HepG2 (cell line): ENCODE data around the gene CAPN11. TPM values are rescaled to one million over a fixed set of nuclear protein-coding genes. Genes with fewer than 3 reads are reported as not detected.

ENCODE experiments used
- ATAC-seq: fragments of 200-7000 bp; cut with Tn5 transposase; 3 replicates; pipeline ENCODE4 v1.9.1; 2020; ENCODE audit warnings: mild to moderate bottlenecking, moderate library complexity
- BruUV-seq: library from RNA; stranded (reverse); fragments of 400-500 nt; replicated peaks from 2 replicates; lab custom pipeline; 2021; lab: Mats Ljungman, UMichigan
- CTCF ChIA-PET: fragments of 300-600 bp; formaldehyde crosslinking; extraction: SDS; loops from one replicate; lab custom pipeline; 2021; ENCODE audit warnings: low total read pairs, inconsistent platforms, low intra/inter-chr PET ratio; lab: Yijun Ruan, JAX
- POLR2A ChIA-PET: fragments of 350-600 bp; sonication (Branson Sonifier 250); formaldehyde crosslinking; loops from one replicate; lab custom pipeline; 2020; ENCODE audit warnings: antibody characterized with exemption, inconsistent platforms; lab: Yijun Ruan, JAX
- DNase-seq: peaks from one replicate; pipeline ENCODE4 v3.0.0-alpha.2; 2015; ENCODE audit warnings: low spot score
- FAIRE-seq: peaks from 3 replicates; lab custom pipeline; 2011; peaks lifted over from hg19 to GRCh38; lab: Jason Lieb, UNC
- H2AFZ ChIP-seq: one replicate; pipeline ENCODE4 v1.6.1; 2011; ENCODE audit warnings: low read length, inconsistent platforms
- H3K27ac ChIP-seq: fragments of 300-600 bp; 3 replicates; pipeline ENCODE4 v1.8.0; 2011; ENCODE audit warnings: mixed run types, mild to moderate bottlenecking, mixed read lengths, low read length, inconsistent platforms; ENCODE audit not compliant: insufficient read depth; ENCODE audit errors: extremely low read length
- H3K27me3 ChIP-seq, 2 experiments: fragments of 200-600 bp in 1 of 2; 2 replicates in 1 of 2; 3 replicates in 1 of 2; pipeline versions ENCODE4 v1.6.0 to v1.8.0; 2011; ENCODE audit warnings: low read length in 2 of 2, mild to moderate bottlenecking in 2 of 2, moderate library complexity in 2 of 2, inconsistent platforms in 1 of 2; ENCODE audit not compliant: insufficient read depth in 2 of 2, control insufficient read depth in 1 of 2
- H3K36me3 ChIP-seq, 2 experiments: fragments of 200-600 bp in 1 of 2; replicated peaks in 1 of 2; 2 replicates in 1 of 2; 3 replicates in 1 of 2; pipeline versions ENCODE4 v1.5.1 to v1.8.0; 2011; ENCODE audit warnings: low read length in 2 of 2, inconsistent platforms in 1 of 2; ENCODE audit not compliant: insufficient read depth in 2 of 2, control insufficient read depth in 1 of 2
- H3K4me1 ChIP-seq: 2 replicates; pipeline ENCODE4 v1.5.1; 2012; ENCODE audit warnings: low read length, inconsistent platforms; ENCODE audit not compliant: insufficient read depth
- H3K4me2 ChIP-seq: 2 replicates; pipeline ENCODE4 v1.6.0; 2011; ENCODE audit warnings: low read depth, low read length, inconsistent platforms
- H3K4me3 ChIP-seq, 3 experiments: fragments of 200-600 bp in 1 of 3; sonication (generic), shearing (Covaris generic) in 1 of 3; replicated peaks in 1 of 3; 2 replicates each; pipeline ENCODE4 v1.5.1; 2011 to 2016; ENCODE audit warnings: low read length in 3 of 3, inconsistent platforms in 2 of 3, low read depth in 2 of 3, mild to moderate bottlenecking in 2 of 3, control low read depth in 1 of 3, mixed read lengths in 1 of 3; ENCODE audit not compliant: insufficient read depth in 1 of 3
- H3K79me2 ChIP-seq: one replicate; pipeline ENCODE4 v1.6.1; 2011; ENCODE audit warnings: low read length, inconsistent platforms; ENCODE audit not compliant: insufficient read depth
- H3K9ac ChIP-seq: 2 replicates; pipeline ENCODE4 v1.6.0; 2011; ENCODE audit warnings: mild to moderate bottlenecking, low read depth, low read length, inconsistent platforms; ENCODE audit not compliant: insufficient read depth
- H3K9me3 ChIP-seq: 2 replicates; pipeline ENCODE4 v1.5.1; 2012; ENCODE audit warnings: mild to moderate bottlenecking, low read length
- H4K20me1 ChIP-seq: 2 replicates; pipeline ENCODE4 v1.6.0; 2011; ENCODE audit warnings: inconsistent platforms, mild to moderate bottlenecking, low read length, moderate library complexity; ENCODE audit not compliant: insufficient read depth
- EP300 ChIP-seq, 3 experiments: sonication (generic) in 1 of 3; formaldehyde crosslinking in 1 of 3; IDR thresholded peaks; 2 replicates each; pipeline versions ENCODE4 v1.5.1 to v1.6.1; 2011 to 2020; ENCODE audit warnings: low read depth in 2 of 3, low read length in 2 of 3, borderline replicate concordance in 1 of 3, improper control_type of control experiment in 1 of 3, mild to moderate bottlenecking in 1 of 3, missing genetic modification reagents in 1 of 3, moderate library complexity in 1 of 3
- HIVEP1 ChIP-seq: sonication (generic); formaldehyde crosslinking; IDR thresholded peaks from 2 replicates; pipeline ENCODE4 v1.4.0; 2020; ENCODE audit warnings: mild to moderate bottlenecking, missing genetic modification reagents
- HNF1A ChIP-seq, 2 experiments: sonication (generic) in 1 of 2; formaldehyde crosslinking in 1 of 2; IDR thresholded peaks; 2 replicates each; pipeline versions ENCODE4 v1.4.0 to v1.6.1; 2016 to 2020; ENCODE audit warnings: borderline replicate concordance in 1 of 2, low read depth in 1 of 2, mild to moderate bottlenecking in 1 of 2, missing genetic modification reagents in 1 of 2
- HNRNPL ChIP-seq: fragments of 200-400 bp; formaldehyde crosslinking; IDR thresholded peaks from 2 replicates; pipeline ENCODE4 v1.6.1; 2017; ENCODE audit warnings: mild to moderate bottlenecking, low read depth, low read length
- KLF9 ChIP-seq: IDR thresholded peaks from 2 replicates; pipeline ENCODE4 v1.6.1; 2016; ENCODE audit warnings: low read depth
- NFYC ChIP-seq: IDR thresholded peaks from 2 replicates; pipeline ENCODE4 v1.6.1; 2016; ENCODE audit warnings: missing genetic modification reagents, missing compliant biosample characterization
- SCMH1 ChIP-seq: sonication (generic); formaldehyde crosslinking; IDR thresholded peaks from 2 replicates; pipeline ENCODE4 v1.9.0; 2021; ENCODE audit warnings: missing genetic modification reagents, mild to moderate bottlenecking, borderline replicate concordance
- TBX2 ChIP-seq: sonication (generic); formaldehyde crosslinking; IDR thresholded peaks from 2 replicates; pipeline ENCODE4 v1.5.0; 2020; ENCODE audit warnings: missing genetic modification reagents, mild to moderate bottlenecking, borderline replicate concordance
- TFDP1 ChIP-seq: IDR thresholded peaks from 2 replicates; pipeline ENCODE4 v1.6.1; 2016; ENCODE audit warnings: missing compliant biosample characterization, missing genetic modification reagents, borderline replicate concordance
- THAP11 ChIP-seq: IDR thresholded peaks from 2 replicates; pipeline ENCODE4 v1.6.1; 2016; ENCODE audit warnings: missing biosample characterization, missing genetic modification reagents
- ZFX ChIP-seq: sonication (generic); formaldehyde crosslinking; IDR thresholded peaks from 2 replicates; pipeline ENCODE4 v1.4.0; 2020; ENCODE audit warnings: mild to moderate bottlenecking, low read depth, missing genetic modification reagents, moderate library complexity
- ZNF326 ChIP-seq: sonication (generic); formaldehyde crosslinking; IDR thresholded peaks from 2 replicates; pipeline ENCODE4 v1.4.0; 2020; ENCODE audit warnings: missing genetic modification reagents, borderline replicate concordance
- ZNF710 ChIP-seq: sonication (generic); formaldehyde crosslinking; IDR thresholded peaks from 2 replicates; pipeline ENCODE4 v1.5.0; 2020; ENCODE audit warnings: mild to moderate bottlenecking, missing genetic modification reagents, borderline replicate concordance
- WGBS: methylation state at CpG from one replicate; pipeline ENCODE4 v1.1.6; 2017; ENCODE audit warnings: low lambda C conversion rate; 5-methylcytosine and 5-hydroxymethylcytosine counted together
- in situ Hi-C: cut with HindIII; loops from 2 replicates; pipeline ENCODE4 v1.10.0; 2017; ENCODE audit warnings: low pct_unique_long_range_greater_than_20kb; ENCODE audit not compliant: extremely low pct_ligation_motif_present
- intact Hi-C: fragments of 100-400 bp; cut with micrococcal nuclease; formaldehyde crosslinking; loops from one replicate; pipeline ENCODE4 v1.10.0; 2022; ENCODE audit not compliant: unreplicated experiment
- polyA plus RNA-seq, 8 experiments: library from polyadenylated mRNA; depleted of rRNA in 3 of 8; stranded (reverse) in 7 of 8; unstranded in 1 of 8; fragments of >200 nt; fragmentation: Illumina TruSeq in 4 of 8; extraction: Trizol in 4 of 8; gene quantifications; 2 replicates each; pipeline versions ENCODE4 v1.2.1 to v1.2.3, GENCODE V29; 2011 to 2016; ENCODE audit warnings: low read depth in 4 of 8, missing spikeins in 1 of 8, mixed read lengths in 1 of 8; ENCODE audit not compliant: insufficient read depth in 1 of 8
- total RNA-seq, 5 experiments: library from RNA; depleted of rRNA; stranded (reverse); fragments of >200 nt; fragmentation: Illumina TruSeq; extraction: Trizol; gene quantifications; 2 replicates each; pipeline ENCODE4 v1.2.3, GENCODE V29; 2016; ENCODE audit warnings: low read depth in 1 of 5

CAPN11 gene
- total and polyA plus RNA-seq, 2 of the 13 experiments (the other 11 are each of a cell fraction or from before 2014, with no cell fraction given), result 0.07 to 0.11 TPM

GRCh38 chr6:44217332-44218143 is 58.9 kb downstream of the CAPN11 start:
- POLR2A ChIA-PET, result interaction anchor here (1.0 kb wide), 1 partner anchor 25 kb away, joined by 5 read pairs; no protein-coding TSS in a partner anchor
- no peak for DNase-seq
- CTCF ChIA-PET, result no interaction called here
- intact Hi-C loops, result loop anchor here (2.0 kb wide), 1 partner anchor 13 kb away; no protein-coding TSS in a partner anchor
- no peaks in the 10 kb centered on the region for H3K9me3 ChIP-seq
- H3K4me2 ChIP-seq, result peak overlapping the region; percentile 82
- peaks cover 70% of the 10 kb centered on the region for H3K4me1 ChIP-seq
- peaks cover 0 to 25% of the 10 kb centered on the region in 2 experiments; a peak in 4 of 5 replicates for H3K27me3 ChIP-seq
- H3K4me3 ChIP-seq, result peak overlapping the region in 1 of 3 experiments; percentile 53; a peak in 2 of 6 replicates
- H4K20me1 ChIP-seq, result no peaks in the 10 kb centered on the region
- ATAC-seq, result peak; percentile 37
- BruUV-seq, result no TSS peak
- H3K79me2 ChIP-seq, result no peaks in the 10 kb centered on the region
- no peaks in the 10 kb centered on the region for H3K36me3 ChIP-seq
- in situ Hi-C loops, result no loop called here
- H3K9ac ChIP-seq, result peak overlapping the region; percentile 14; the same call in 1 of the 2 replicates
- H3K27ac ChIP-seq, result no peak overlapping the region
- WGBS, result 14% methylated on average over 8 of the region's 16 CpGs
- peak; percentile 39 for FAIRE-seq
- H2AFZ ChIP-seq, result no peak overlapping the region
- TF ChIP-seq THAP11 (CRISPR knock-in tag) (0 out of 2 replicates have a peak, but pooled peaks have one; percentile 24), HNF1A (IDR thresholded peaks at IDR 0.05; ENCODE audit: low read depth) (no peak), HNF1A (CRISPR knock-in tag; IDR thresholded peaks at IDR 0.05; ENCODE audit: borderline replicate concordance) (no peak), NFYC (peak; percentile 51; the same call in 1 of the 2 replicates), EP300 (IDR thresholded peaks at IDR 0.05; ENCODE audit: low read depth in 2 of 2, low read length in 2 of 2) (no peak), EP300 (CRISPR knock-in tag; IDR thresholded peaks at IDR 0.05; ENCODE audit: borderline replicate concordance) (0 out of 2 replicates have a peak, but pooled peaks have one; percentile 41), TBX2 (peak; percentile 71; the same call in 1 of the 2 replicates), HIVEP1 (CRISPR knock-in tag) (peak; percentile 26; the same call in 1 of the 2 replicates), ZNF326 (no peak), ZFX (0 out of 2 replicates have a peak, but pooled peaks have one; percentile 32), SCMH1 (CRISPR knock-in tag) (no peak), HNRNPL (peak; percentile 84; the same call in 1 of the 2 replicates), ZNF710 (0 out of 2 replicates have a peak, but pooled peaks have one; percentile 19), KLF9 (CRISPR knock-in tag) (no peak), TFDP1 (CRISPR knock-in tag) (peak; percentile 93)
